NCI-H69 (cell line): ENCODE data around the gene RAD23B.
"Not testable (repeated sequence)": the region's sequence is repeated elsewhere in the genome, so short reads cannot be mapped to it uniquely, and the experiment has no call there.

ENCODE experiments used
- DNase-seq: peaks from one replicate; lab custom pipeline; 2025; lab: John Stamatoyannopoulos, UW

RAD23B gene

DNA sequence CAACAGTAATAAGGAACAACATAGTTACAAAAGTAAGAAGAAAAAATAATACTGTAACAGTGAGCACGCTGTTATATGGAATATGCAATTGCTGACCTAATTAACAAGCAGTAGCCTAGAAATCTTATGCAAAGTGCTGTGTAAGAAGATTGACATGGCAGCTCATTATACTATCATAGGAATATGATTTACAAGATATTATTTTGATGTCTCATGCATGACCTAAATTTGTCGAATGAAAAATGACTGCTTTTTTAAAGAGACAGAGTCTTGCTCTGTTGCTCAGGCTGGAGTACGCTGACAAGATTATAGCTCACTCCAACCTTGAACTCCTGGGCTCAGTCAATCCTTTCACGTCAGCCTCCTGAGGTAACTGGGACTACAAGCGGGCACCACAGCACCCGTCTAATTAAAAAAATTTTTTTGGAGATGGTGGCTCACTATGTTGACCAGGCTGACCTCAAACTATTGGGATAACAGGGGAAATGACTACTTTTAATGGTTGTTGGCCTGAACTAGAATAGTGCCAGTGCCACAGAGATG is 10.5 kb downstream of the RAD23B start:
- DNase-seq, result no peak

DNA sequence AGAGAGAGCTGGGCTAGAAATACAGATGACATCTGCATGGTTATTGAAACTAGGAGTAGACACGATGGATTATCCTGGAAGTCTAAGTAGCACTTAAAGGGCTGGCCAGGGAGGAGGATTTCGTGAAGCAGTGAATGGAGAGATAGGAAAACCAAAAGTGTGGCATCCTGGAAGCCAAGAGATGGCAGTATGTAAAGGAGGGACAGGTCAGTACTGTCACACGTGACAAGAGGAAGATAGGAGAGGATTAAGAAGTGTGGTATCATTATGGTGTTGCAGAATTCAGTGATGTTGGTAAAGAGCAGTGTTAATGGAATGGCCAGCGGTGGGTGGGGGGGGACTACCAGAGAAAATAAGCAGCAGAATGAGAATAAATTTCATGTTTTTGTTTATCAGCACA is 11.7 kb downstream of the RAD23B start:
- DNase-seq, result no peak

DNA sequence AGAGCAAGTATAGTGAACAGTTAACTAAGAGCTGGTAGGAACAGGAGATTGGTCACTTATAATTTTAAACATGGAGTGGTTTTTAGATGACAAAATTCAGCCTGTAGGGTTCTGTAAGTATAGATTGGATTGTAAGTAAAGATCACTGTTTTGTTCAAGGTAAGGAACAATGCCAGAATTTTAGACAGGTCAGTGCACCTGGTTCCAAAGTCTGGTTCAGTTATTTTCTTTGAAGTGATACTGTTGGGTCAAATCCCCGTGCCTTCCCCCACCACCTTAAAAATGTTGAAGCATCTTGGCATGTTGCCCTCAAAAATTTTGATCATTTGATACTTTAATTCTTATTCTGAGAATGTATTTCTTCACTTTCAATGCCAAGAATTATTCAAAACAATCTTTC is 12.9 kb downstream of the RAD23B start:
- DNase-seq, result peak; percentile 36

DNA sequence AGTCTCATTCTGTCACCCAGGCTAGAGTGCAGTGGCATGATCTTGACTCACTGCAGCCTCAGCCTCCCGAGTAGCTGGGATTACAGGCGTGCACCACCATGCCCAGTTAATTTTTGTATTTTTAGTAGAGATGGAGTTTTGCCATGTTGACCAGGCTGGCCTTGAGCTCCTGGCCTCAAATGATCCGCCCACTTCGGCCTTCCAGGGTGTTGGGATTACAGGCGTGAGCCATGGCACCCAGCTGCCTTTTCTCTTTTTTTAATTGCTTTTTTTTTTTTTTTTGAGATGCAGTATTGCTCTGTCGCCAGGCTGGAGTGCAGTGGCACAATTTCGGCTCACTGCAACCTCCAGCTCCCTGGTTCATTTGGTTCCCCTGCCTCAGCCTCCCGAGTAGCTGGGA is 13.5 kb downstream of the RAD23B start:
- not testable (repeated sequence) for DNase-seq

DNA sequence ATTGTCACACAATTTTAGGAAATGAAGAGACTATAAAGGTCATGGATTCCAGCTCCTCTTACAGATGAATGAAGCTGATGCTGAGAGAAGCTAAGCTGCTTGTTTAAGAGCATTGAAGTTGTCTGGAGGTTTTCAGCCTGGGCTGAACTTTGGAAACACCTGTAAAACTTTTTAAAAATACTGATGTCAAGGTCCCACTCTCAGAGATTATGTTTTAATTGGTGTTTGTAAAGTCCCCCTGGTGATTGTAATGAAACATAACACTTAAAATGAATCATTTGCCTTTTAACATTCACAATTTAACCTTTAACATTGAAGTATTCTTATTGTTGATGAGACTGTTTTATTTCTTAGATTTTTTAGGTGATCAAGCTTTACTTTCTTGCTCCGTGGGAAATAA is 16.4 kb downstream of the RAD23B start:
- DNase-seq, result no peak

DNA sequence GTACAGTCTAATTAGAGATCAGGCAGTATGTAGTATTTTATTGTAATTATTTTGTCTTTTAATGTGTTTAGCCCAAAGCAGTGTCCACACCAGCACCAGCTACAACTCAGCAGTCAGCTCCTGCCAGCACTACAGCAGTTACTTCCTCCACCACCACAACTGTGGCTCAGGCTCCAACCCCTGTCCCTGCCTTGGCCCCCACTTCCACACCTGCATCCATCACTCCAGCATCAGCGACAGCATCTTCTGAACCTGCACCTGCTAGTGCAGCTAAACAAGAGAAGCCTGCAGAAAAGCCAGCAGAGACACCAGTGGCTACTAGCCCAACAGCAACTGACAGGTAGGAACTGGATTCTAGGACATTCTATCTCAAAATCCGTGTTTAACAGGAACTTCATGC is 23.2 kb downstream of the RAD23B start:
- DNase-seq, result no peak

DNA sequence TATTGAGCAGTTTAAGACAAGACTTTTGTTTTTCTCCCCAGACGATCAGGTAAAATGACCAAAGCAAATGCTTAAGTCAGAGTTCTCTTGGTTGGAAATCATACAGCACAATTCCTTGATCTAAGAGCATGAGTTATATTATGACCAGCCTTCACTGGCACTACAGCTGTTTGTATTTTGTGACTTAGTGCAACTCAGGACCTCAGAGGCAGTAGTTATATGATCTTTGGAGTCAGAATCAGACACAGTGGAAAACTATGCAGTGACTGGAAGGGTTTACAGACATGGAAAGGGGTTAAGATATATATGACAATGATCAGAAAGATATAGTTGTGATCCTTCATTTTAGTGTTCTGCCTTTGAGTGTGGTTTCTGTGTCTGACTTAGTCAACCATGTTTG is 24.3 kb downstream of the RAD23B start:
- DNase-seq, result no peak

DNA sequence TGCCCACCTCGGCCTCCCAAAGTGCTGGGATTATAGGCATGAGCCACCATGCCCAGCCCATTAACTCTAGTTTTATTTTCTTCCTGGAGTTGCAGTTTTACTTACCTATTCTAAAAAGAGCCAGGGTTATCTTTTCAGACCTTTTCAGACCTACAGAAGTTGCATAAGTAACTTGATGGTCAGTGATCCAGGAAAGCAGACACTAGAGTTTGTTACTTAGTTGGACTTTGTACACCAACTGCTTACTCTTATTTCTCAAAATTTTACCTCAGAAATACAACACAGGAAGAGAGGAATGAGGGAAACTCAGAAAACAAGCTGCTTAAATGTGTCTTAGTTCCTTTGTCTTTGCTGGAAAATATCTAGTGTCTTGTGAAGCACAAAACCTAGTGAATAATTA is 25.4 kb downstream of the RAD23B start:
- DNase-seq, result no peak

DNA sequence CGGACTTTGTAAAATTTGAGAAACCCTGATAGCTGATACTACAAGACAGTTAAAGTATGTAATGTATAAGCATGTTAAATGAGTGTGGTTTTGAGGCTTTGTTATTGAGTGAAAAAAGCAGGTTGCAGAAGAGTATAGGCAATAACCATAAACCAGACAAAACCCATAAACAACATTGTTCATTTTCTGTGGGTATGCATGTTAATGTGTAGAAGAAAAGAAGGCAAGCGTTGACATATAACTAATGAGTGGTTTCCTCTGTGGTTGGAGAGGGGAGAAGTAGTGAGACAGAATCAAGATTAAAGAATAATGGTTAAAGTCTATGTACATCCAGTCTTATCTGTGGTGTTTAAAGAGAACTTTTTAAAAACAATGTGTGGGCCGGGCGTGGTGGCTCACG is 26.2 kb downstream of the RAD23B start:
- DNase-seq, result no peak

DNA sequence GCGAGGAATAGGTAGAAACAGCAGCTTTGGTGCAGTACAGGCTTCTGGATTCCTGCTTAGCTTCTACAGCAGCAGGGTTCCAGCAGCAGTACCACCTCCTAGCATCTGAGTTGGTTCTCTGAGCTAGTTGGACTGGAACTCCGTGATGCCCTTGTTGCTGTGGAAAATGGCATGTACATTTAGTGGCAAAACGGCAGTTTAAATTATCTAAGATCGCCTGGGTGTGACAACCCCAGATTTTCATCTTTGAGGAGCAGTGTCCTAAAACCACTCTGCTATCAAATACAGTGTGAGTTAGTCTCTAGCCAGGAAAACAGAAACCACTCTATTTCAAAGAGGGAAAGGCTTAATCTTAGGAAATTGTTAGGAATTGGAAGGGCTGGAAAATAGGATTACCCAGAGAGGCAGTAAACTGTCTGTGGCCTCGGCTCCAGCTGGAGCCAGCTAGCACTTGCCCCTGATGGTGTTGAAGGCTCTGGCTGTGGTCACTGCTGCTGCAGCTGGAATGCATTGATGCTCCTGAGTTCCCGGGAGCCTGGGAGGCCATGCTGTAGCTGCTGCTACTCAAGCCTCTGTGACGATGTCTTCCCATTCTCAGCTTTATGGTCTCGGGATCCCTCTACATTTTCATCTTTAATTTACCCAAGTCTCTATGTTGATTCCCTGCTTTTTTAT is 29.4 kb downstream of the RAD23B start:
- DNase-seq, result no peak

DNA sequence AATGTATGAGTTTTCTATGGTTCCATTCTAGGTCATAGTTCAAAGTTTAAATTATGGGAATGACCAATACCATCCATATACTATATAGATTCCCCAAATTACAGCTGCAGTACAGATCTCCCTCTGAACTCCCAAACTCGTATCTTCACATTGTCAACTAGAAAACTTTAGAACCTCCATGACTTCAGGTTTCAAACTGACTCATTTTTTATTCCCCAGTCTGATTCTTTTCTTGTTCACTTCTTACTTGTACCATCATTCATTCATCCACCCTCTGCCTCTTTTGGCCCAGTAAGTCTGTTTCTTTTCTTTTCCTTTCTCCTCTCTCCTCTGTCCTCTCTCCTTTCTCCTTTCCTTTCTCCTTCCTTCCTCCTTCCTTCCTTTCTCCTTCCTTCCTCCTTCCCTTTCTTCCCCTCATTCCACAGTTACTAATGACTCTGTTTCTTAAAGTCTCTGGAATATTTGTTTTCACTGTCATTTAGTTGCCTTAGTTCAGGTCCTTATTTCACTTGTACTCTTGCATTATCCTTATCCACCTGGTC is 30.5 kb downstream of the RAD23B start:
- no peak for DNase-seq

DNA sequence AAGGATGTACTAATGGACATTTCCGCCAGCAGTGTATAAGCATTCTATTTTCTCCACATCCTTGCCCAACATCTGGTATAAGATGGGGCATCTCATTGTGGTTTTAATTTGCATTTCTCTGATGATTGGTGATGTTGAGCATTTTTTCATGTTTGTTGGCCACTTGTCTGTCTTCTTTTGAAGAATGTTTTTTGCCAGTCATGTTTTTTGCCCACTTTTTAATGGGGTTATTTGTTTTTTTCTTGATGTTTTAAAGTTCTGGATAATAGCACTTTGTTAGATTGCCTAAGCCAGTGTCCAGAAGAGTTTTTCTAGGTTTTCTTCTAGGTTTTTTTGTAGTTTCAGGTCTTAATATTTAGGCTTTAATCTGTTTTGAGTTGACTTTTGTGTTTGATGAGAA is 31.7 kb downstream of the RAD23B start:
- no peak for DNase-seq

DNA sequence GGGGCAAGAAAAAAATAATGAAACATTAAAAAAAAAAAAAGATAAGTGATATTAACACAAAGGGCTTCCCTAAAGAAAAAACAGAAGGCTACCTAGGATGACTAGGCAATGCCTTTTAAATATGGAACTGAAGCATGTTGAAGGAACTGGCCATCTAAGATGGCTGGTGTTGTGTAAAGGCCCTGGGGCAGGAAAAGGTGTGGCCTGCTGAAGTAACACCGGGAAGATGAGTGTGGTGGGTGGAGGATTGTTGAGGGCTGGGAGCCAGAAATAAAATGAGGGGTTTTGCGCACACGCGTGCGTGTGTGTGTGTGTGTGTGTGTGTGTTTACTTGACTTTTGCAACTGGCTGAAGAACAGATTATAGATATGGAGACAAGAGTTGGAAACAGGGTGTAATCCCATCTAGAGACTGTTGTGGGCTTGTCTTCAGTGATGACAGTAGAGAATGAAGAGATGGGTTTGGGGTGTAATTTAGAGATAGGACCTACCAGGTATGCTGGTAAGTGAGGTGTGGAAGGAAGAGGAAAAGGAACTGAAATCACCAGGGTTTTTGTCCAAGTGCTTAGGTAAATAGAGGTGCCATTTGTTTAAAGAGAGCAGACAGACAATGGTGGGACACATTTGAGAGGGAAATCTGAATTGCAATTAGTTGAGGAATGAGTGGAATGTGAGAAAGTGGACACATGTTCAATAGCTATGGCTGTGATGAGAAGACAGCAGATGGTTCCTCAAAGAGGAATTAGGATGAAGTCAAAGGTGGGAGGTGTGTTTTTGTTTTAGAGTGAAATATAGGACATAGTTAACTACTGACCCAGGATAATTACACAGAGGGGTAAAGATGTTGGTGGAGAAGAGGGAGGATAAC is 33.9 kb downstream of the RAD23B start:
- DNase-seq, result peak; percentile 77

DNA sequence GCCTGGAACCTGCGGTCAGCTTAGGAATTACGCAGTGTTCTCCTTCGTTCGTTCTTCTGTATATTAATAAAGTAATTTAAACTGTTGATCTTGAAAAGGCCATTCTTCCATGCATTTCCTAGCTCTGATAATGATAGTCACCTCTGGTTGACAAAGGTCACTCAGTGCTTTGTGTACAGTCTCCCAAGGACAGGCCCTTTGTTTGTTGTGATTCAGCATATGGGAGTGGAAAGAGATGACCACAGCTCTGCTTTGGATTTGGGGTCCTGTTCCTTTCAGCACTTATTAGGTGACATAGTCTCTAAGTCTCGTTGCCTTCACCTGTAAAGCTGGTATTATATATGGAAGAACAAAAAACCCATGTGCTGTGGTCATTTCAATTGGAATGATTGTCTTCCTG is 39.6 kb downstream of the RAD23B start:
- no peak for DNase-seq

DNA sequence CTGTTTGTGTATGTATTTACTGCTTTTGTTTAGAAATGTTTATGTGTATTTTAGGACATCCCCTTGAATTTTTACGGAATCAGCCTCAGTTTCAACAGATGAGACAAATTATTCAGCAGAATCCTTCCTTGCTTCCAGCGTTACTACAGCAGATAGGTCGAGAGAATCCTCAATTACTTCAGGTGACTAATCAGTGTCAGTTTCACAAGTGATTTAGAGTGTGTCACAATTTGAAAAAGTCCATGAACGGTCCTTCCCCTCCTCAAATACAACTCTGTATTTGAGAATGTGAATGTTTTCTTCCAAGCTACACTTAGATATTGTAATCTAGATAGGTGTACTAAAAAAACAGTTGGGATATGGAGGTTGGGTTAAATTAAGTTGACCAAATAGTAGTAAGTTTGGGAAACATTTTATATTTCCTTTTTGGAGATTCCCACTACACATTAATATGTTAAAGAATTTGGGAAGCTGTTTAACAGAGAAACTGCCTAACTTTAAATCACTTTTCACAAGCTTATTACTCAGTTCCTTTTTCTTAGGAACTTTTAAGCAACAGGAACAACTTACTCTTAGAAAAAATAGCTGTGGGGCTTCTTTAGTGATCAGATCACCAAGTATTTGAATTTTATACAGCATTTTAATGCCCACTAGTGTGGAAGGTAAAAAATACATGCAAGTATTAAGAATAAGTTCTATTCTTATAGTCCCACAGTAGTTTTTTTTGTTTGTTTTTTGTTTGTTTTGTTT is 40.9 kb downstream of the RAD23B start:
- DNase-seq, result no peak

DNA sequence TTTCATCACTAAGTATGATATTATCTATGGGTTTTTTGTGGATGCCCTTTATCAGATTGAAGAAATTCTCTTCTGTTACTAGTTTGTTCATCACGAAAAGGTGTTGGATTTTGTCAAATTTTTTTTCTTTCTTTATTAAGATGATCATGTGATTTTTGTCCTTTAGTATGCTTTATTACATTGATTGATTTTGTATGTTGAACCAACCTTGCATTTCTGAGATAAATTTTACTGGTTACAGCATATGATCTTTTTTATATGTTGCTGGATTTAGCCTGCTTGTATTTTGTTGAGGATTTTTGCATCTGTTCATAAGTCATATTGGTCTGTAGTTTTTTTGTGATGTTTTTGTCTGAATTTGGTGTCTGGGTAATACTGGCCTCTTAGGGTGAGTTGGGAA is 42.8 kb downstream of the RAD23B start:
- no peak for DNase-seq

DNA sequence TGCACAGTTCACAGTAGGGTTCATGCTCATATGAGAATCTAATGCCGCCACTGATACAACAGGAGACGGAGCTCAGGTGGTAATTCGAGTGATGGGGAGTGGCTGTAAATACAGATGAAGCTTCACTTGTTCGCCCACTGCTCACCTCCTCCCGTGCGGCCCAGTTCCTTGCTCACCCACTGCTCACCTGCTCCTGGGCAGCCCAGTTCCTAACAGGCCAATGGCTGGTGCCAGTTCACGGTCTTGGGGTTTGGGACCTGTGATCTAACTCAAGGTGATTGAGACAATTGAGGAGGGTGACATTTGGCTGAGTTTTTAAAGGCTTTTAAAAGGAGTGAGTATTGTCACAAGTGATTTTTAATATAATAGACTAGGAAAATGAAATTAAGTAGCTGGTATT is 45.4 kb downstream of the RAD23B start:
- DNase-seq, result no peak

DNA sequence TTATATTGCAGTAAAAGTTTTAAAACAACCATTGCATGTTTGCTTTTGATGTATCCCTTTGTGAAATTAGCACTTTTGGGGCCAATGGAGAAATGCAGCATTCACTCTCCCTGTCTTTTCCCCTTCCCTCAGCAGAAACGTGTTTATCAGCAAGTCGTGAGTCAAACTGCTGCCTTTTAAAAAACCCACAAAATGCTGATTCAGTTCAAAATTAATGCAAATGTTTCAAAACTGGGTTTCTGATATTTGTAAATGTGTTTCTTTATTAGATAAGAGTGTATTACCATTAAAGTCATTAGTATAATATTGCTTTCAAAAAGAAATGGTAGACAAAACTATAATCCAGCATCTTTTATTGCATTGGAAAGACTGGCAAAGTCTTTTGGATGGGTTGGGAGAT is 47.3 kb downstream of the RAD23B start:
- no peak for DNase-seq

DNA sequence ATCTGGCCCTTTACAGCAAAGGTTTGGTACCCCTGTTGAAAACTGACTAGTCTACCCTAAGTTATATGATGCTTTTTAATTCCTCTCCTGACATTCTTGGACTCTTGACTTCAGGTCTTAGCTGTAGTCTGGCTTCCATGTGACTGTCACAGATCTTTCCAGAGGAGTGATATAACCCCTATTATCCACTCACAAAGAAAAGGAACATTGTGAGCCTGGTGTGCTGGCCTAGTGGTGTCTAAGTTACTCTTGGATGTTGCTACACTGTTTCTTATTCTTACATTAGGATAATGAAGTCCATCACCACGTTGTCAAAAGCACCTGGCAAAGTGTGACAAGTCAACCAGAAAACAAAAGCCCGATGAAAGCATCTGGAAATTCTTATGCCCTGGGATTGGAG is 49.8 kb downstream of the RAD23B start:
- DNase-seq, result no peak

DNA sequence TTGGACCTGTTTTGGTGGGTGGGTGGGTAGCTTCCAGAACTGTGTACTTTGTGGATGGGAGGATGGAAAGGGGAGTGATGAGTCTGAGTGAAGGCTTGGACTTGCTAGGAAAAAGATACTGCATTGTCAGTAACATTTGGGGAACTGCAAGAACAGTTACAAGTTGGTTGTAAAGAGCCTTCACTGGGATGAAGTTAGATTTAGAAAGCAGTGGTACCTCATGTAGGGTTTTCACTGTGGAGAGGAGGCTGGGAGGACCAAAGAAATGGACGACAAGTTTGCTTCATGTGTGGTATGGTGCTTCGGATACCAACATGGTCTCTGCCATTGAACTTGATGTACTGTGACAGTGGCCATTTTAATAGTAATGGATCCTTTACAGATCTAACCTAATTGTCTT is 50.3 kb downstream of the RAD23B start:
- DNase-seq, result no peak

DNA sequence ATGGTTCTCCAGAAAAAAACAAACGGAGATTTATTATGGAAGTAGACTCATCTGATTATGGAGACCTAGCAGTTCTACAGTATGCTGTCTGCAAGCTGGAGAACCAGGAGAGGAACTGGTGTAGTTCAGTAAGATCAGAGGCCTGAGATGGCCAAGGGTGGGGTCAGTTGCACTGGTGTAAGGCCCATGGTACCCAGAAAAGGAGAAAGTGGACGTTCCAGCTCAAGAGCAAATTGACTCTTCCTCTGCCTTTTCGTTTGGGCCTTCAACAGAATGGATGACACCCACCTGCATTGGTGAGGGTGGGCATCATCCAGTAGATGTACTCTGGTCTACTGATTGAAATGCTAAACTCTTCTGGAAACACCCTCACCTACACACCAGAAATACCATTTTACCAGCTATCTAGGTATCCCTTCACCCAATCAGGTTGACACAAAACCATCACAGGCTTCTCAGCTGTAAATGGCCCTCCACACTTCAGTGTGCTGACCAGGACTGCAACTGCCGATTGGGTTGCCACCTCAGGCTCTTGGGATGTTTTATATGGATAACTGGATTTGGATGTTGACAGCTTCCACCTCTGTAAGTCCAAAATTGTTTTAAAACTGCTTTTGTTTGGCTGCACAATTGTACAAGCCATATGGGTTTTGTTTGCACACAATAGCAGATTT is 51.2 kb downstream of the RAD23B start:
- no peak for DNase-seq

DNA sequence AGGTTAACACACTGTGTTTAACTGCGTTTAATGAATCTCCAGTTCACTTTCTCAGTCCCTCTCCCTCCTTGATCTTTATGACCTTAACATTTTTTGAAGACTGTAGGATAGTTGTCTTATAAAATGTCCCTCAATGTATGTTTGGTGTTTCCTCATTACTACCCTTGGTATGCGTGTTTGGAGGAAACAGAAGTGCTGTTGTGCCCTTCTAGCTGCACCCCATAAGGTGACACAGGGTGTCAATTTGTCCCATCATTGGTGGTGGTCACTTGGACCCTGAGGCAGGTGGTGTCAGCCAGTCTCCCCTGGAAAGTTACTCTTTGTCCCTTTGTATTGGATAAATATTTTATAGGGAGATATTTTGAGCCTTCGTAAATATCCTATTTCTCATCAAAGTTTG is 52.3 kb downstream of the RAD23B start:
- DNase-seq, result no peak
